K562 (cell line): ENCODE results near the gene ICAM3. TPM values are rescaled to one million over a fixed set of nuclear protein-coding genes. Genes with fewer than 3 reads are reported as not detected.
A peak's percentile ranks its signal among the peaks of the same experiment; 100 is the strongest.

ENCODE experiments used
- ARHGAP35 ChIP-seq: fragments of 450-650 bp; IDR thresholded peaks from 2 replicates; pipeline ENCODE4 v1.6.1; 2018; ENCODE audit not compliant: partially characterized antibody
- ARID1B ChIP-seq: fragments of 450-650 bp; IDR thresholded peaks from 2 replicates; pipeline ENCODE4 v1.6.1; 2016; ENCODE audit warnings: antibody characterized with exemption, mild to moderate bottlenecking, inconsistent platforms
- DMBX1 ChIP-seq: fragments of 250-450 bp; sonication (Bioruptor Pico); IDR thresholded peaks from 2 replicates; pipeline ENCODE4 v1.8.0; 2022; ENCODE audit warnings: inconsistent platforms, mild to moderate bottlenecking, moderate library complexity, borderline replicate concordance
- EGR1 ChIP-seq: fragments of 450-650 bp; conservative IDR thresholded peaks from 2 replicates; pipeline ENCODE4 v1.6.1; 2017; ENCODE audit warnings: mild to moderate bottlenecking
- ETV5 ChIP-seq: sonication (generic); formaldehyde crosslinking; IDR thresholded peaks from 2 replicates; pipeline ENCODE4 v1.4.0; 2020; ENCODE audit warnings: low read depth, mild to moderate bottlenecking, missing genetic modification reagents
- IRF9 ChIP-seq: fragments of 450-650 bp; IDR thresholded peaks from 2 replicates; pipeline ENCODE4 v1.6.1; 2016; ENCODE audit warnings: missing biosample characterization, missing genetic modification characterization
- MIER1 ChIP-seq: fragments of 450-650 bp; IDR thresholded peaks from 2 replicates; pipeline ENCODE4 v1.6.1; 2016; ENCODE audit warnings: antibody characterized with exemption, mild to moderate bottlenecking, low read depth
- MLLT1 ChIP-seq, 2 experiments: fragments of 450-650 bp; IDR thresholded peaks; 2 replicates each; pipeline ENCODE4 v1.6.1; 2016
- MTA1 ChIP-seq: fragments of 450-650 bp; IDR thresholded peaks from 2 replicates; pipeline ENCODE4 v1.6.1; 2017; ENCODE audit warnings: borderline replicate concordance
- MTA2 ChIP-seq: fragments of 450-650 bp; IDR thresholded peaks from 2 replicates; pipeline ENCODE4 v1.6.1; 2016; ENCODE audit warnings: low read depth
- REST ChIP-seq, 2 experiments: fragments of 450-650 bp; formaldehyde crosslinking in 1 of 2; IDR thresholded peaks; 2 replicates each; pipeline versions ENCODE4 v1.4.0 to v1.6.1; 2014 to 2020; ENCODE audit warnings: mild to moderate bottlenecking in 2 of 2, borderline replicate concordance in 1 of 2, low read depth in 1 of 2
- ZBTB7A ChIP-seq: IDR thresholded peaks from 2 replicates; pipeline ENCODE4 v1.6.1; 2011; ENCODE audit warnings: low read depth, mild to moderate bottlenecking, low read length, moderate library complexity, borderline replicate concordance; ENCODE audit not compliant: control insufficient read depth
- ZNF175 ChIP-seq: fragments of 200-800 bp; sonication (Bioruptor generic); IDR thresholded peaks from 2 replicates; pipeline ENCODE4 v1.6.1; 2016; ENCODE audit warnings: low read depth, mild to moderate bottlenecking, missing genetic modification characterization, missing compliant biosample characterization
- ZNF311 ChIP-seq: fragments of 250-450 bp; sonication (Bioruptor Pico); IDR thresholded peaks from 2 replicates; pipeline ENCODE4 v1.4.0; 2020; ENCODE audit warnings: mild to moderate bottlenecking, moderate library complexity
- polyA plus RNA-seq, 8 experiments: library from polyadenylated mRNA; depleted of rRNA in 4 of 8; stranded (reverse) in 5 of 8; unstranded in 3 of 8; fragments of >200 nt; fragmentation: Nextera tagmentation in 2 of 8; fragmentation: Illumina TruSeq in 1 of 8; extraction: Ambion mirVana in 2 of 8; extraction: Trizol in 1 of 8; gene quantifications; 2 replicates each; pipeline versions ENCODE4 v1.2.1 to v1.2.3, GENCODE V29; 2011 to 2014; ENCODE audit warnings: inconsistent platforms in 1 of 8, missing spikeins in 1 of 8
- total RNA-seq, 7 experiments: library from RNA; depleted of rRNA in 6 of 7; stranded (reverse); fragments of >200 nt in 6 of 7; fragmentation: Illumina TruSeq in 2 of 7; extraction: Trizol in 2 of 7; gene quantifications; 2 replicates each; pipeline versions ENCODE4 v1.2.1 to v1.2.3, GENCODE V29; 2011 to 2021; ENCODE audit warnings: low replicate concordance in 1 of 7
- TF ChIP-seq, protein P1 (sequence below): fragments of 250-450 bp; sonication (Bioruptor Pico); IDR thresholded peaks from 2 replicates; pipeline ENCODE4 v1.8.0; 2022; ENCODE audit warnings: inconsistent platforms, mild to moderate bottlenecking, moderate library complexity, borderline replicate concordance

Gene ICAM3
- total and polyA plus RNA-seq, 9 of the 15 experiments (the other 6 are each of a cell fraction or from before 2014, with no cell fraction given): 6.5 to 39.5 (median 24.2) TPM

- TF ChIP-seq REST (IDR thresholded peaks at IDR 0.05; ENCODE audit: borderline replicate concordance) (no peak), REST (CRISPR knock-in tag; IDR thresholded peaks at IDR 0.05; ENCODE audit: low read depth) (no peak), ZNF311 (CRISPR knock-in tag) (0 out of 2 replicates have a peak, but pooled peaks have one; percentile 36), ARID1B (peak; percentile 46), MLLT1 (IDR thresholded peaks at IDR 0.05) (peak in 1 of 2 experiments; percentile 85; a peak in 2 of 4 replicates), EGR1 (peak; percentile 79), IRF9 (peak; percentile 7; the same call in 1 of the 2 replicates), ARHGAP35 (no peak), MTA2 (peak; percentile 70), ZNF175 (CRISPR knock-in tag) (no peak), MTA1 (0 out of 2 replicates have a peak, but pooled peaks have one; percentile 51), DMBX1 (peak; percentile 38; the same call in 1 of the 2 replicates), ETV5 (CRISPR knock-in tag) (no peak), ZBTB7A (peak; percentile 72; the same call in 1 of the 2 replicates), MIER1 (peak; percentile 100)
- TF ChIP-seq, protein P1, sequence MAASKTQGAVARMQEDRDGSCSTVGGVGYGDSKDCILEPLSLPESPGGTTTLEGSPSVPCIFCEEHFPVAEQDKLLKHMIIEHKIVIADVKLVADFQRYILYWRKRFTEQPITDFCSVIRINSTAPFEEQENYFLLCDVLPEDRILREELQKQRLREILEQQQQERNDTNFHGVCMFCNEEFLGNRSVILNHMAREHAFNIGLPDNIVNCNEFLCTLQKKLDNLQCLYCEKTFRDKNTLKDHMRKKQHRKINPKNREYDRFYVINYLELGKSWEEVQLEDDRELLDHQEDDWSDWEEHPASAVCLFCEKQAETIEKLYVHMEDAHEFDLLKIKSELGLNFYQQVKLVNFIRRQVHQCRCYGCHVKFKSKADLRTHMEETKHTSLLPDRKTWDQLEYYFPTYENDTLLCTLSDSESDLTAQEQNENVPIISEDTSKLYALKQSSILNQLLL (CRISPR knock-in tag): no peak
Observed at GRCh38 chr19:10305139-10305806, 34.2 kb downstream of the ICAM3 start (continued).
